ENCODE measurements around the gene ATF7IP2. TPM values are rescaled to one million over a fixed set of nuclear protein-coding genes. Genes with fewer than 3 reads are reported as not detected.

Gene ATF7IP2
- total RNA-seq, 1 experiment from 2014 or later = 7.1 TPM

DNA sequence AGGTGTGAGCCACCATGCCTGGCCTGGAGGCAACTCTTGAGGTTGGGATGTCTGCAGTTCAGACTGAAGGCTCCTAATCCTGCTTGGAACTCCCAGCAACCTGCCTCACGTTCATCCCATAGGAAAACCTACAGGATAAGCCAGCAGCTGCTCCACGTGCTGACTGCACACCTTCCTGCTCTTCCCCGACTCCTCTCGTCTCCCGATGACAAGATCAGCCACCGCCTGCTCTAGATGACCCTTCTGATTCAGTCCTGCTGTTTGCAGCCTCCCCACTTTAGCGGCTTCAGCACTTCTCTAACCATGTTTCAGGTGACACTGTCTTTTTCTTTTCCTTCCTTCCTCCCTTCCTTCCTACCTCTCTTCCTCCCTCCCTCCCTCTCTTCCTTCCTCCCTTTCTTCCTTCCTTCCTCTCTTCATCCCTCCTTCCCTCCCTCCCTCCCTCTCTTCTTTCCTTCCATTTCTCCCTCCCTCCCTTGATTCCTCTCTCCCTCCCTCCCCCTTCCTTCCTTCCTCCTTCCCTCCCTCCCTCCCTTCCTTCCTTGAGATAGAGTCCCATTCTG is 132.7 kb downstream of the ATF7IP2 start:
- no peak for DNase-seq (ENCODE audit: low read depth in 1 of 2, low spot score in 2 of 2)

DNA sequence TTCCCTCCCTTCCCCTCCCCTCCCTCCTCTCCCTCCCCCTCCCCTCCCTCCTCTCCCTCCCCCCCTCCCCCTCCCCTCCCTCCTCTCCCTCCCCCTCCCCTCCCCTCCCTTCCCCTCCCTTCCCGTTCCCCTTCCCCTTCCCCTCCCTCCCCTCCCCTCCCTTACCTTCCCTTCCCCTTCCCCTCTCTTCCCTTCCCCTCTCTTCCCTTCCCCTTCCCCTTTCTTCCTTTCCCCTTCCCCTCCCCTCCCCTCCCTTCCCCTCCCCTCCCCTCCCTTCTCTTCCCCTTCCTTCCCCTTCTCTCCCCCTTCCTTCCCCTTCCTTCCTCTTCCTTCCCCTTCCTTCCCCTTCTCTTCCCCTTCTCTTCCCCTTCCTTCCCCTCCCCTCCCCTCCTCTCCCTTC is 133.4 kb downstream of the ATF7IP2 start:
- H3K4me3 ChIP-seq = no peak overlapping the region
- H3K27ac ChIP-seq = no peak overlapping the region
- DNase-seq (ENCODE audit: low read depth in 1 of 2, low spot score in 2 of 2) = no peak
- no peaks in the 10 kb centered on the region for H3K9me3 ChIP-seq (replicated peaks)
- H3K4me1 ChIP-seq (replicated peaks) = no peaks in the 10 kb centered on the region
- H3K36me3 ChIP-seq = no peaks in the 10 kb centered on the region
- H3K27me3 ChIP-seq (replicated peaks) = no peaks in the 10 kb centered on the region; the same call in 1 of the 2 replicates

More for the DNA sequence above, 132.7 kb downstream of the ATF7IP2 start:
- Histone ChIP-seq H3K27ac (no peak overlapping the region), H3K4me3 (no peak overlapping the region), H3K9me3 (replicated peaks) (no peaks in the 10 kb centered on the region), H3K36me3 (no peaks in the 10 kb centered on the region), H3K27me3 (replicated peaks) (no peaks in the 10 kb centered on the region; the same call in 1 of the 2 replicates), H3K4me1 (replicated peaks) (no peaks in the 10 kb centered on the region)

DNA sequence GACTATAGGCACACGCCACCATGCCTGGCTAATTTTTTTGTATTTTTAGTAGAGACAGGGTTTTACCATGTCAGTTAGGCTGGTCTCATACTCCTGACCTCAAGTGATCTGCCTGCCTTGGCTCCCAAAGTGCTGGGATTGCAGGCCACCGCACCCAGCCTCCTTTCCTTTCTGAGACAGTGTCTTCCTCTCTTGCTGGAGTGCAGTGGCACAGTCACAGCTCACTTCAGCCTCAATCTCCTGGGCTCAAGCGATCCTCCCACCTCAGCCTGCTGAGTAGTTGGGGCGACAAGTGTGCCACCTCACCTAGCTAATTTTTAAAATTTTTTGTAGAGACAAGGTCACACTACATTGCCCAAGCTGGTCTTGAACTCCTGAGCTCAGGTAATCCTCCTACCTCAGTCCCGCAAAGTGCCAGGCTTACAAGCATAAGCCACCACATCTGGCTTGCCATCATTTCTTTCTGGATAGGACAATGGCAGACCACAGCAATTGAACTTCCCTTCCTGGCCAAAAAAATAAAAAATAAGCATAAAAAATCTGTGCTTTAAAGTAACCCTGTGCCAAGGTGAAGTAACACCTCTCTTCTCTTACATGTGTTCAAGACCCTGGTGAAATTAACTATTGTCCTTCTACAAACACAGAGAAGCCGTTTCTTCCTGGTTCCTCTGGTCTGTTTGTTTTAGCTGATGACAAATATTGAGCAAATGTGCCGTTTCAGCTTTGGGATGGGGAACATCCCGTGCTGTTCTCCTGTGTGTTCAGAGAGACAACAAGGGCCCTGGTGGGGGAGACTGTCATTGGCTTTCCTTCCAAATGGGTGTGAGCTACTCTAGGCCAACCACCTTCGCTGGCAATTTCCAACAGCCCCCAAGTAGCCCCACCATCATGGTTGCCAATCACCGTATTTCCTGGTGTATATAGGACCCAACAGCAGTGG is 134.3 kb downstream of the ATF7IP2 start:
- no peak for DNase-seq (ENCODE audit: low read depth in 1 of 2, low spot score in 2 of 2)
- Histone ChIP-seq H3K27me3 (replicated peaks) (no peaks in the 10 kb centered on the region), H3K4me1 (replicated peaks) (no peaks in the 10 kb centered on the region), H3K27ac (no peak overlapping the region), H3K9me3 (replicated peaks) (no peaks in the 10 kb centered on the region), H3K4me3 (no peak overlapping the region), H3K36me3 (no peaks in the 10 kb centered on the region)

DNA sequence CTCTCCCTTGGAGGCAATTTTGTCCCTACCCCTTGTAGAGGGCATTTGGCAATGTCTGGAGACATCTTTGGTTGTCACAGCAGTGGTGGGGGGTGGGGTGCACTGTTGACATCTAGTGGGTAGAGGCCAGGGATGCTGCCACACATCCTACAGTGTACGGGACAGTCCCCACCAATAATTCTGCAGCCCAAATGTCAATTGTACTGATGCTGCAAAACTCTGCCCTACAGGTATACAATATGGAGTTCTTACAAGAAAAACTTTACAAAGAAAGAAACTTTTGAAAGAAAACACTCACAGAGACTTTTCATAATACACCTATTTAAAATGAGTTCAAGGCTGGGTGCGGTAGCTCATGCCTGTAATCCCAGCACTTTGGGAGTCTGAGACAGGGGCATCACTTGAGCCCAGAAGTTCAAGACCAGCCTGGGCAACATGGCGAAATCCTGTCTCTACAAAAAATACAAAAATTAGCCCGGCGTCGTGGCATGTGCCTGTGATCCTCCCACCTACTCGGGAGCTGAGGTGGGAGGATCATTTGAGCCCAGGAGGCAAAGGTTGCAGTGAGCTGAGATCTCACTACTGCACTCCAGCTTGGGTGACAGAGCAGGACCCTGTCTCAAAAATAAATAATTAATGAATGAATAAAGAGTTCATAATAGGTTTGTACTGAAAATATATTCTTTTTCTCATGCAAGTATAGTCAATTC is 135.2 kb downstream of the ATF7IP2 start:
- no peaks in the 10 kb centered on the region for H3K9me3 ChIP-seq (replicated peaks)
- H3K4me1 ChIP-seq (replicated peaks) = no peaks in the 10 kb centered on the region
- no peak overlapping the region for H3K4me3 ChIP-seq
- no peaks in the 10 kb centered on the region for H3K27me3 ChIP-seq (replicated peaks)
- no peak overlapping the region for H3K27ac ChIP-seq
- DNase-seq (ENCODE audit: low read depth in 1 of 2, low spot score in 2 of 2) = no peak
- no peaks in the 10 kb centered on the region for H3K36me3 ChIP-seq

DNA sequence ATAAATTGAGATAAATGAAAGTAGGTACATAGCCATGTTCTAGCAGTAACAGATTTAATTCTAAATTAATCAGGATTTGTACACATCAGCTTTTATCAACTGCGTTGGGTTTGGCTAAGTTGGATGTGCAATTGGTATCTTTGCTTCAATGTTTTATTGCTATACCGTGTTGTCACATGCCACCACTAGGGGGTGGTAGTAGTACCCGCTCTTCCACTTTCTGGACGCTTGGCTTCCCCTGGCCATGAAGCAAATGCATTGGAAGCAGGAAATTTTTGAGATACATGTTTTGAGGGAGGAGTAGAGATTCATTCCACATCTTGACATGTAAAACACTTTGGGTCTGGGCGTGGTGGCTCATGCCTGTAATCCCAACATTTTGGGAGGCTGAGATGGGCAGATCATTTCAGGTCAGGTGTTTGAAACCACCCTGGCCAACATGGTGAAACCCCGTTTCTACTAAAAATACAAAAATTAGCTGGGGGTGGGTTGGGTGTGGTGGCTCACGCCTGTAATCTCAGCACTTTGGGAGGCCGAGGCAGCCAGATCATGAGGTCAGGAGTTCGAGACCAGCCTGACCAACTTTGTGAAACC is 135.9 kb downstream of the ATF7IP2 start:
- DNase-seq (ENCODE audit: low read depth in 1 of 2, low spot score in 2 of 2) = peak; percentile 39 to 60

DNA sequence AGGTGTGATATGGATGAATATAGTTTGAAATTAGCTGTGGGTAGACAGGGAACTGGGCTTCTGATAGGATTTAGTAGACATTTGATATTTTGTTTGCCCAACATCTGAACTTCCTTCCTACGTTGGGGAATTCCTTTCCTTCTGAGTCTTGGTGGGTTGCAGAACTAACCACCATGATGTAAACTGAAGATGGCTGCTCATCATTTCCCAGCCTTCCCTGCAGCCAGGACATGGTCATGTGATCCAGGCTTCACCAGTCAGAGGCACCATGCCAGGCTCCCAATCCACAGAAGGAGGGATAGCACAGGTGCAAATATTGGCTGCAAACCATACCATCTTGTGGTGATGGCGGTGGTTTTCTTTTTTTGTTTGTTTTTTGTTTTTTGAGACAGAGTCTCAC is 137.1 kb downstream of the ATF7IP2 start:
- DNase-seq (ENCODE audit: low read depth in 1 of 2, low spot score in 2 of 2) = no peak
- Histone ChIP-seq H3K36me3 (no peaks in the 10 kb centered on the region), H3K27me3 (replicated peaks) (no peaks in the 10 kb centered on the region), H3K9me3 (replicated peaks) (no peaks in the 10 kb centered on the region), H3K27ac (no peak overlapping the region), H3K4me1 (replicated peaks) (no peaks in the 10 kb centered on the region), H3K4me3 (no peak overlapping the region)

More for the DNA sequence above, 135.9 kb downstream of the ATF7IP2 start:
- Histone ChIP-seq H3K4me1 (replicated peaks) (no peaks in the 10 kb centered on the region), H3K27ac (no peak overlapping the region), H3K27me3 (replicated peaks) (no peaks in the 10 kb centered on the region), H3K9me3 (replicated peaks) (no peaks in the 10 kb centered on the region), H3K36me3 (no peaks in the 10 kb centered on the region), H3K4me3 (no peak overlapping the region)

DNA sequence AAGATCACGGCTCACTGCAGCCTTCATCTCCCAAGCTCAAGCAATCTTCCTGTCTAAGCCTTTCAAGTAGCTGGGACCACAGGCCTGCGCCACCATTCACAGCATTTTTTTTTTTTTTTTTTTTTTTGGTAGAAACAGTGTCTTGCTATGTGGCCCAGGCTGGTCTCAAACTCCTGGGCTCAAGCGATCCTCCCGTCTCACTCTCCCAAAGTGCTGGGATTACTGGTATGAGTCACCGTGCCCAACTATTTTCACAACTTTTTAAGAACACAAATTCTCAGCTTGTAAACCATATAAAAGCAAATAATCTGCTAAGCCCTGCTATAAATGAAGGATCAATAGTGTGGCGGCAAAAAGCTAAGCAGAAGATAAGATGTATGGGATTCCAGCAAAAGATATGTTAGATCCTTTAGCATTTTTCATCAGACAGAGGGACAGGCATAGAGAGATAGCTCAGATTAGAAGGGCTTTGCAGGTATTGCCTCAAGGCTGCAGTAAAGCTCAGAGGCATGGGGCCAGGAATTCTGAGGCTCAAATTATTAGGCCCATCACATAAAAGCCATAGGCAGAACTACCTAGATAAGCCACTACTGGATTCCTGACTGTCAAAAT is 139.5 kb downstream of the ATF7IP2 start:
- Histone ChIP-seq H3K27ac (no peak overlapping the region), H3K4me3 (no peak overlapping the region), H3K9me3 (replicated peaks) (no peaks in the 10 kb centered on the region), H3K4me1 (replicated peaks) (no peaks in the 10 kb centered on the region), H3K36me3 (no peaks in the 10 kb centered on the region), H3K27me3 (replicated peaks) (no peaks in the 10 kb centered on the region)
- DNase-seq (ENCODE audit: low read depth in 1 of 2, low spot score in 2 of 2) = no peak

DNA sequence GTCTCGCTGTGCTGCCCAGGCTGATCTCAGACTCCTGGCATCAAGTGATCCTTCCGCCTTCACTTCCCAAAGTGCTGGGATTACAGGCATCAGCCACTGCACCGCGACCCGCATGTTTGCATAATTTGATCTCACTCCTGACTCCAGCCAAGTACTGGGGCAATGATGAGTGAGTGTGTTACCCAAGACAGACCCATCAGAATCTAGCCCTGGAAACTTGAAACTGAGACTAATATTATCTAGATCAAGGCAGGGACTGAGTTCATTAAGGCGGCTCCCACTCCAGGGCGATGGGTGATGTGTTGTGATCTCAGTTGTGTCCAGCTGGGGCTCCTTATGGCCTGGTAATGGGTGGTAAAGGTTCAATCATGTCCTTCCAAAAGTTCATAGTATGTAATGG is 141.1 kb downstream of the ATF7IP2 start:
- no peak for DNase-seq (ENCODE audit: low read depth in 1 of 2, low spot score in 2 of 2)
- Histone ChIP-seq H3K9me3 (replicated peaks) (no peaks in the 10 kb centered on the region), H3K4me1 (replicated peaks) (no peaks in the 10 kb centered on the region), H3K36me3 (no peaks in the 10 kb centered on the region), H3K4me3 (no peak overlapping the region), H3K27me3 (replicated peaks) (no peaks in the 10 kb centered on the region), H3K27ac (no peak overlapping the region)

DNA sequence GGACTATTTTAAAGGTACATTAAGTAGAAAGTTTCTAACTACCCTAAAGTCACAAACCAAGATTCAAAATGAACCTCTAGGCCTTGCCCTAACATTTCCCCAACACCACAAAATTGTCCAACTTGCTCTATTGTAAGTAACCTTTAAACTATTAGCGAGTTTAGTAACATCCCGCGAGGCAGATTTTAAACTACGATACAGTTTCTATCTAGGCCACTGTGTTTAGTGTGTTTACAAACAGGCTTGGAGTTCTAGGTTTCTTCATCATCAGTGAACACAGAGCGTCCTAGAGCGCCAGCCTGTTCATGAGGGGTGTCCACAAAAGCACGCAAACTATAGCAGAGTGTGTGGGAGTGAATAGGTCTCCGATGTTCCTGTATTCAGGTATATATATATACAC is 142.8 kb downstream of the ATF7IP2 start:
- Histone ChIP-seq H3K9me3 (replicated peaks) (no peaks in the 10 kb centered on the region), H3K36me3 (no peaks in the 10 kb centered on the region), H3K4me1 (replicated peaks) (0 out of 2 replicates have a peak, but pooled peaks cover 4% of the 10 kb centered on the region), H3K27ac (no peak overlapping the region), H3K27me3 (replicated peaks) (no peaks in the 10 kb centered on the region), H3K4me3 (no peak overlapping the region)
- DNase-seq (ENCODE audit: low read depth in 1 of 2, low spot score in 2 of 2) = no peak

DNA sequence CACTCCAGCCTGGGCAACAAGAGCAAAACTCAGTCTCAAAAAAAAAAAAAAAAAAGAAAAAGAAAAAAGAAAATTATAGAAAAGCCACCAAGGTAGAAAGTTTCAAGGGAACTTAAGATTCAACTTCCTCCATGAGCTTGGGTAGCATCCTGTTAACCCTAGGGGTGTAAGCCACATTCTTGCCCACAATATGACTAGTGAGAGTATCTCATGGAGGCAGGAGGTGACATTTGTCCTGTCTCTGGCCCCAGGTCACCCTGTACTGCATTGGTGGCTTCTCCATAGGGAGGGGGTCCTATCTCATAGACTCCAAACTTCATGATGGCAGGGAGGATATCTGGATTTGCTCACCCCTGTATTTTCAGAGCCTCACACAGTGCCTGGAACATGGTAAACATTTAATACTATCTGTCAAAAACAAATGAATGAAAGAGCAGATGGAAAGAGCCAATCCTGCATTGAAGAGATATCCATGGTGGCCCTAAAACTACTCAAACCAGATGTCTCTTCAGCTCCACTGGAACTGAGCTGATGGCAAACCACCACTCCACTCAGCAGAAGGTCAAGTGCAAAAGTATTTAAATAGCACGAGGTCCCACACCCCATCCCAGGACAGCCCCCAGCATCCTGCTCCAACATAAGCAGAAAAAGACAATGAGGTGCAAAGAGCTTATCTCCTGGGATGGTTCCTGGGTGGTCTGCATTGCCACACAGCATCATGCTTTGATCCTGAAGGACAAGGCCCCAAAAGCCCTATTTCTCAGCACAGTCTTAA is 144.2 kb downstream of the ATF7IP2 start:
- no peaks in the 10 kb centered on the region for H3K36me3 ChIP-seq
- DNase-seq (ENCODE audit: low read depth in 1 of 2, low spot score in 2 of 2) = no peak
- H3K4me3 ChIP-seq = no peak overlapping the region
- no peak overlapping the region for H3K27ac ChIP-seq
- 0 out of 2 replicates have a peak, but pooled peaks cover 6% of the 10 kb centered on the region for H3K4me1 ChIP-seq (replicated peaks)
- H3K9me3 ChIP-seq (replicated peaks) = no peaks in the 10 kb centered on the region
- H3K27me3 ChIP-seq (replicated peaks) = no peaks in the 10 kb centered on the region

DNA sequence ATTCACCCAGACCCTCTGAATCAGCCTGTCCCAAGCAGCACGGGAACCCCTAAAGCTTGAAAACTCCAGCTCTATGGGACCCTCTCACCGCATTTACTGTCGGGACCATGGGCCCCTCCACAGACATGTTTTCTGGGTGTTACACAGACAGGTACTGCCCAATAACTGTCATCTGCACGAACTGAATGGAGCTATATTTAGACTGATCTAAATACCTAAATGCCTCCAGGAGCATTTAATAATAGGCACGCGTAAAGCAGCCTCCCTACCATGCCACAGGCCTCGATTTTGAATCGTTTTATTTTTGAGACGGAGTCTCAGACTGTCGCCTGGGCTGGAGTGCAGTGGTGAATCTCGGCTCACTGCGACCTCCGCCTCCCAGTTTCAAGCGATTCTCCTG is 144.8 kb downstream of the ATF7IP2 start:
- no peak overlapping the region for H3K4me3 ChIP-seq
- H3K4me1 ChIP-seq (replicated peaks) = 0 out of 2 replicates have a peak, but pooled peaks cover 6% of the 10 kb centered on the region
- H3K9me3 ChIP-seq (replicated peaks) = no peaks in the 10 kb centered on the region
- no peak overlapping the region for H3K27ac ChIP-seq
- no peaks in the 10 kb centered on the region for H3K27me3 ChIP-seq (replicated peaks)
- H3K36me3 ChIP-seq = no peaks in the 10 kb centered on the region
- DNase-seq (ENCODE audit: low read depth in 1 of 2, low spot score in 2 of 2) = no peak

DNA sequence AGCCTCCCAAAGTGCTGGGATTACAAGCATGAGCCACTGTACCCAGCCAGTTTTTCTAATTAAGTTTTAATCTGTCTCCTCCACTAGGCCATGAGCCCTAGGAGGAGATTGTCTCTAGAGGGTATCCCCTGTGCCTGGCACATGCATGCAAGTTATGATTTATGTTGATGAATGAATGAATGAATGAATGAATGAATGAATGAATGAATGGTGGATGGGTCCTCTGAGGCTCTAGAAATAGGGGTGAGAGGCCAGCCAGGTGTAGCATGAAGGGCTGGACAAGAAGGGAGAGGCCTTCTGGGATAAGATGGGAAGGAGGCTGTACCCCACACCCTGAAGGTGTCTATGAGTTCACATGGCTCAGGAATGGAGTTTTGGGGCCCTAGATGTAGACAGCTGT is 145.7 kb downstream of the ATF7IP2 start:
- no peak overlapping the region for H3K27ac ChIP-seq
- no peak for DNase-seq (ENCODE audit: low read depth in 1 of 2, low spot score in 2 of 2)
- 0 out of 2 replicates have a peak, but pooled peaks cover 6% of the 10 kb centered on the region for H3K4me1 ChIP-seq (replicated peaks)
- no peaks in the 10 kb centered on the region for H3K36me3 ChIP-seq
- no peaks in the 10 kb centered on the region for H3K9me3 ChIP-seq (replicated peaks)
- no peaks in the 10 kb centered on the region for H3K27me3 ChIP-seq (replicated peaks)
- H3K4me3 ChIP-seq = no peak overlapping the region
